Measurements from ENCODE around the gene CDC42BPA.

GRCh38 chr1:227210604-227211003 lies 107.7 kb downstream of the CDC42BPA start:
- TF ChIP-seq EZH2 (IDR thresholded peaks at IDR 0.05) (no peak), POLR2AphosphoS5 (IDR thresholded peaks at IDR 0.05; ENCODE audit: borderline replicate concordance, low read depth, low read length) (no peak), FOXP2 (optimal IDR thresholded peaks at IDR 0.05; ENCODE audit: control extremely low read depth, extremely low read length, insufficient read depth) (no peak)

Data from SK-N-MC (cell line).